ENCODE measurements around the gene GCC2.
"Not testable (repeated sequence)": the region's sequence is repeated elsewhere in the genome, so short reads cannot be mapped to it uniquely, and the experiment has no call there.

The GCC2 gene

DNA sequence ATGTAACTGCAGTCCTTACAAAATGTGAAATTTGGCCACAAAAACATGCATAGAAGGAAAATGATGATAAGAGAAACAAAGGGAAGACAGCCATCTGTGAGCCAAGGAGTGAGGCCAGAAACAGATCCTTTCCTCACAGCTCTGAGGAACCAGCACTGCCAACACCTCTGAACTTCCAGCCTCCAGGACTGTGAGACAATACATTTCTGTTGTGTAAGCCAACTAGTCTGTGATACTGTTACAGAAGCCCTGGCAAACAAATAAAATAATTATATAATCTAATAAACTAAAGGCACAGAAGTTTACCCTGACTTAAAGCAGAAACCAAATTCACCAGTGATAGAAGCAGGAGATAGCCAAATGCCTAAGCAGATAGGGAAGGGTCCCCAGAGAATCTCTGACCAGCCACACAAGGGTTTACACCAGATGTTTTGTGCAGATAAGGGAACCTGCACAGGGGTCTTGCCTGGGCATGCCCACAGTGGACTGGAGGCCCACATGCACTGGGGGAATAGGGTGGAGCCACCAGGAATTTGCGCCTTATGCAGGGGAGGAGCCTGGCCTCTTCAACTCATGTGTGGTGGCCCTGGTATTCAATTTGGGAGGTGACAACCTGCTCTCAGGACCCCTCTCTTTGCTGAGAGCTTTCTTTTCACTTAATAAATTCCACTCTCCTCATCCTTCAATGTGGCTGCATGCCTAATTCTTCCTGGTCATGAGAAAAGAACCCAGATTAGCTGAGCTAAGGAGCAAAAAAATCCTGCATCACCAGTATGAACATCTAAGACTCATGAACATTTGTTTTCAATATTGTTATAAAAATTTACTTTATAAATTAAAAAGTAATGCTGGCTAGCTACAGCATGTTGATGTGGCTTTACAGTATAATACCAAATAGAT lies 3.8 kb upstream of the GCC2 start:
- peak; percentile 59 for DNase-seq (ENCODE audit: low spot score)

DNA sequence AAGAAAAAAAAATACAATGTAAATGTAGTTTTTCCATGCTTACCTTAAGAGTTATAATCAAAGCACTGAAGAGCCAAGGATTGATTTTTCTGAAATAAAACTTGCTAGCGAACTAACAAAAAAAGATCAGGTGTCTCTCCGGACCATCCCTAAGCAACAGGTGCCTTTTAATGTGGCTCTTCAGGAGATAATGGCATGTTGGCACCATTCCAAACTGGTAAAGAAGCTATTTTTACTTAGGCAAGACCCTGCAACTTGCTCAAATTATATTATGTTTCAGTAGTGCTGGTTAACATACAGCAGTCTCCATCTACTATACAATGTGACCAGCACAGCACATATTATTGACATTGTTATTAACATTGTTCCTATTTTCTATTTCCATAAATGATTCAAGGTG lies 2.3 kb upstream of the GCC2 start:
- no peak for DNase-seq (ENCODE audit: low spot score)

GRCh38 chr2:108447947-108448677 lies 894 bp upstream of the GCC2 start:
- no peak for DNase-seq (ENCODE audit: low spot score)

- DNase-seq (ENCODE audit: low spot score): no peak
Measured at GRCh38 chr2:108449410-108450130, 564 bp downstream of the GCC2 start.

DNA sequence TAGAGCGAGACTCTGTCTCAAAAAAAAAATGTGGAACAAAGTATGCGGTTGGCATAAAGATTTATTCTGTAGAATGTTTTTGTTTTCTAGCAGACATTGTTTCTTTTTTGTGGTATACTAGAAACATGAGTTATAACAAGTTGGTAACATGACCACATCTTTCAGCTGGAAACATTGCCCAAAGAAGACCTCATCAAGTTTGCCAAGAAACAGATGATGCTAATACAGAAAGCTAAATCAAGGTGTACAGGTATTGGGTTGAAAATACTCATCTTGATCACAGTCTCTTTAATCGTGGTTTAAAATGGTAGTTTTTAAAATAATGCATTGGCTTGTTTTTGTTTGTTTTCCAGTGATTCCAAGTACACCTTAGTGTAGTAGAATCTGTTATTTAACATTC lies 1.9 kb downstream of the GCC2 start:
- DNase-seq (ENCODE audit: low spot score): no peak

GRCh38 chr2:108451976-108452375 lies 3.0 kb downstream of the GCC2 start:
- DNase-seq (ENCODE audit: low spot score): no peak

DNA sequence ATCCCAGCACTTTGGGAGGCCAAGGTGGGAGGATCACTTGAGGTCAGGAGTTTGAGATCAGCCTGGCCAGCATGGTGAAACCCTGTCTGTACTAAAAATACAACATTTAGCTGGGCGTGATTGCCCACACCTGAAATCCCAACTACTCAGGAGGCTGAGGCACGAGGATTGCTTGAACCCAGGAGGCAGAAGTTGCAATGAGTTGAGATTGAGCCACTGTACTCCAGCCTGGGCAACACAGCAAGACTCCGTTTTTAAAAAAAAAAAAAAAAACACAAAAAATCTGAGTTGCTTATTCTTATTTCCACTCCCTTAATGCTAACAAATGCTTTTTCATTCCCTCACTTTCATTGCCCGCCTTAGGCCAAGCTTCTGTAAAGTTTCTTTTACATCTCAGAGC lies 4.5 kb downstream of the GCC2 start:
- DNase-seq (ENCODE audit: low spot score): not testable (repeated sequence)

- no peak for DNase-seq (ENCODE audit: low spot score)
Measured at GRCh38 chr2:108454440-108454839, 5.4 kb downstream of the GCC2 start.

GRCh38 chr2:108455571-108455970 lies 6.6 kb downstream of the GCC2 start:
- no peak for DNase-seq (ENCODE audit: low spot score)

DNA sequence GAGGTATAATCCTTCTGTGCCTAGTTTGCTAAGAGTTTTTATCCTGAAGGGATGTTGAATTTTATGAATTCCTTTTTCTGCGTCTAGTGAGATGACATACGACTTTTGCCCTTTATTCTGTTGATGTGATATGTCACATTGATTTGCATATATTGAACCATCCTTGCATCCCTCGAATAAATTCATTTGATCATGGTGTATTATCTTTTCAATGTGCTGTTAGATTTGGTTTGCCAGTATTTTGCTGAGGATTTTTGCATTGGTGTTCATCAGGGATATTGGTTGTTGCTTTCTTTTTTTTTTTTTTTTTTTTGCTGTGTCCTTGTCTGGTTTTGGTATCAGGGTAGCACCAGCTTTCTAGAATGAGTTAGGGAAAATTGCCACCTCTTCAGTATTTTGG lies 9.1 kb downstream of the GCC2 start:
- DNase-seq (ENCODE audit: low spot score): no peak

GRCh38 chr2:108459441-108459840 lies 10.4 kb downstream of the GCC2 start:
- DNase-seq (ENCODE audit: low spot score): no peak

GRCh38 chr2:108460345-108461037 lies 11.5 kb downstream of the GCC2 start:
- DNase-seq (ENCODE audit: low spot score): no peak

DNA sequence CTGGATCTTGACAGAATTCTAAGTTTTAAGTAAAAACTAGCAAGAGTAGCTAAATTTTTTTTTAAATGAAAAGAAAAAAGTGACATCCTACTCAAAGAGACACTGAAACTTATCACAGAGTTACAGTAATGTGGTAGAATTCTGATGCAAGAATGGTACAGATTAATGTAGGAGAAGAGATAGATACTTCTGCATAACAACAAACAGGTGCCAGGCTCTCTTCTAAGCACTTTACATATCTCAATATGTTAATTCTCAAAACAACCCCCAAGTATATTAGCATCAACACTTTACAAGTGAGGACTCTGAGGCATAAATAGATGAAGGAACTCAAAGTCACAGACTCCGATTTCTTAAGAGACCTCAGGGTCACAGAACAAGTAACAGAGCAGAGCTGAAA lies 28.1 kb downstream of the GCC2 start:
- no peak for DNase-seq (ENCODE audit: low spot score)

DNA sequence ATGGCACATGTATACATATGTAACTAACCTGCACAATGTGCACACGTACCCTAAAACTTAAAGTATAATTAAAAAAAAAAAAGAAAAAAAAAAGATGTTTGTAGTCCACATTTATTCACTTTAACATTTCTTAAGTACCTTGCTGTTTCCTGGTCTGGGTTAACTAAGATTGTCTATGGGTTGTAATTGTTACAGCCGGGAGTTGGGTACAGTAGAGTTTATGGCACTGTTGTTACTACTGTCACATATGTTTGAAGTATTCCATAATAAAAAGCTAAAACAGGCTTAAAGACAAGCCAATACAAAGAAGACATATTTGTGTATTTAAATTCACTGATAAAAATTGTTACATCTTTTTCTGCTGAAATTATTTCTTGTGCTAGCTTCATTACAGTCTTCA lies 36.2 kb downstream of the GCC2 start:
- no peak for DNase-seq (ENCODE audit: low spot score)

DNA sequence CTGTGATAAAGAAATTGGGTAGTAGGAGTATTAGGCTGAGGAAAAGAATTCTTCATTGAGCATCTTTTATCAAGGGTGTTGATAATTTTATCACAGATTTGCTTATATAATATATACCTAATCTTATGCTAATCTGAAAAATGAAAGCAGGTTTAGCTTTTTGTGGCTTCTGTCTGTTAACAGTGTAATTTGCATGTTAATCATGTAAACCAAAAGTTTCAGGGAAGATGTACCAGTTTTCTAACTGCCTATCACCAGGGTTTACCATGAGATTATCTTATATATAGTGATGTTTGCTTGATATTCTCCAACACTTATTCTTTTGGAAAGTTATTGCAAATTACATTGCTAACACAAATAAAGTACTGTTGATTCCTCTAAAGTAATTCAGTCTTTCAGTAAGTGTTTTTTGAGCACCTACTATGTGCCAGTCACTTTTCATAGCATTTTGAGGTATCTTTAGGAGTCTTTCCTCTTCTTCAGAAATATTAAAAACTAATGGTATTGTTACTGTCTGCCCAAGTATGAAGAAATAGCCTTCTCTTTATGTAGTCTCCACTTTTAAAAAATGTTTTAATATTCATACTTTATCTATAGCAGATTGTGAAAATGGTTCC lies 41.6 kb downstream of the GCC2 start:
- DNase-seq (ENCODE audit: low spot score): no peak

GRCh38 chr2:108491848-108492247 lies 42.8 kb downstream of the GCC2 start:
- no peak for DNase-seq (ENCODE audit: low spot score)

DNA sequence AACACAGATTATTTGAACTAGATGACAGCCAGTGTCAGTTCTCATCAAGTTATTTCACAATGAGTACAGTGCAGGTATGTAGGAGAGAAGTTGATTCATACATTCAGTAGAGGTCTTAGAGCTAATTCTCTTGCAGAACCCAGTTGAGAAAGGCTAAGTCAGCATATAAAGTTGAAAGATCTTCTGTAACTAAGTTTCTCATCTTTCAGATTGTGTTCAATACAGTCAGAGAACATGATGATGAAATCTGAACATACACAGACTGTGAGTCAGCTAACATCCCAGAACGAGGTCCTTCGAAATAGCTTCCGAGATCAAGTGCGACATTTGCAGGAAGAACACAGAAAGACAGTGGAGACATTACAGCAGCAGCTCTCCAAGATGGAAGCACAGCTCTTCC lies 43.4 kb downstream of the GCC2 start:
- peak; percentile 5 for DNase-seq (ENCODE audit: low spot score)

DNA sequence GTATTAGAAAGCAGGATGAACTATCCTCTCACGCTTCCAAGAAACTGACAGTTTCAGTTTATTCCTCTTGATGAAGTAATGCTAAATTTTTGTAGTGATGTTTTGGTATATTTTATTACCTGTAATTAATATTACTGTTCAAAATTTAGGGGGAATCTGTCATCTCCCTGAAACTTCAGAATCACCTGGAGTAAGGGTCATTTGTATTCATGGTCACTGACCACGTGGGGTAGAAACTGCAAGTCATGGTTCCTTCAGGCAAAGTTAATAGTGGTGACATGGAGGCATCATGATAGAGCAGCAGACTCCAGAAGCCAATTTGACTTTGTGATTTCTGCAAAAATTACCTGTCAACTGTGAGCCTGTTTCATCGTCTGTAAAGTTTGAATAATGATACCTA lies 47.2 kb downstream of the GCC2 start:
- not testable (repeated sequence) for DNase-seq (ENCODE audit: low spot score)

DNA sequence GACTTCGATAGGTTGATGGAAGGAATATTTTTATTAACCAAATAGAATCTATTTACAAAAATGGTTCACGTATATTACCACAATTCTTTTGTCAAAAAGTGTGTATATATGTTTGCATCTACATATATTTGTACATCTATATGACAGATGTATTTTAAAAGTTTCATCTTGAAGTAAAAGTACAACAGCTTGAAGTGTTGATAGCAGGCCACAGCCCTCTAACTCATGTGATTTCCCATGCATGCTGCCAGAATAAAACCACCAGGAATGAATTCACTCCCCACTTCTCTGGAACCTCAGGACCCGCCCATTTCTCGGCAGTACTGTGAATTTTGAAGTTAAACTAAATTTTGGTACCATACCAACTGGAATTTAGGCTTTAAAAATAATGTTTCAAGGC lies 58.6 kb downstream of the GCC2 start:
- not testable (repeated sequence) for DNase-seq (ENCODE audit: low spot score)

- DNase-seq (ENCODE audit: low spot score): not testable (repeated sequence)
Measured at GRCh38 chr2:108512431-108512830, 63.4 kb downstream of the GCC2 start.

DNA sequence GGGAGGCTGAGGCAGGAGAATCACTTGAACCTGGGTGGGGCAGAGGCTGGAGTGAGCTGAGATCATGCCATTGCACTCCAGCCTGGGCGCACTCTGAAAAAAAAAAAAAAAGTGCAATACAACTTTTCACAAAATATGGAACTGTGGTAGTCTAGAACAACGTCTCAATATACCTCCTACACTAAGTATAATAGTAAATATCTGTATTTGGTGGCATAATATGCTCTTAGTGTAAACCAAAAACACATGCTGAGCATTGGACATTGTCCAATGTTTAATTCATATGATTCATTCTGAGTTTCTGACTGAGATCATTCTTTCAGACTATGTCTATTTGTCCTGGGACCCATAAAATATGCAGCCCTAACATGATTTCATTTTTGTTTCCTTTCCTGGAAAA lies 65.5 kb downstream of the GCC2 start:
- DNase-seq (ENCODE audit: low spot score): not testable (repeated sequence)

GRCh38 chr2:108524688-108525087 lies 75.7 kb downstream of the GCC2 start:
- peak; percentile 2 for DNase-seq (ENCODE audit: low spot score)

Data from hematopoietic multipotent progenitor cell treated with erythropoietin and hydrocortisone succinate and interleukin-3 and kit ligand, for 17 days (in vitro differentiated cells).